K562 (cell line): Measurements from ENCODE around the gene FAM131C. TPM values are rescaled to one million over a fixed set of nuclear protein-coding genes. Genes with fewer than 3 reads are reported as not detected.

Experiments used
- ATAC-seq: fragments of 200-7000 bp; cut with Tn5 transposase; 3 replicates; pipeline ENCODE4 v1.9.1; 2020; ENCODE audit warnings: moderate library complexity
- BruUV-seq: library from RNA; stranded (reverse); fragments of 400-500 nt; replicated peaks from 2 replicates; lab custom pipeline; 2021; lab: Mats Ljungman, UMichigan
- CTCF ChIA-PET: fragments of 300-600 bp; formaldehyde crosslinking; extraction: SDS; loops from one replicate; lab custom pipeline; 2021; ENCODE audit warnings: low intra/inter-chr PET ratio; lab: Yijun Ruan, JAX
- POLR2A ChIA-PET: fragments of 300-600, 350-650 bp; sonication (Branson Sonifier 250); formaldehyde crosslinking; extraction: SDS; loops from one replicate; lab custom pipeline; 2021; ENCODE audit warnings: antibody characterized with exemption, inconsistent platforms; lab: Yijun Ruan, JAX
- DNase-seq, 4 experiments: peaks; one replicate each; pipeline versions ENCODE4 v3.0.0 to v3.0.0-alpha.2; 2011 to 2018; ENCODE audit warnings: low spot score in 3 of 4, mixed read lengths in 3 of 4; ENCODE audit errors: extremely low read depth in 1 of 4
- FAIRE-seq: peaks from 2 replicates; lab custom pipeline; 2011; peaks lifted over from hg19 to GRCh38; lab: Jason Lieb, UNC
- H2AFZ ChIP-seq: 2 replicates; pipeline ENCODE4 v1.6.0; 2011; ENCODE audit warnings: low read depth, low read length, control low read depth, inconsistent platforms
- H3K27ac ChIP-seq: fragments of 200-600 bp; 3 replicates; pipeline ENCODE4 v1.8.0; 2011; ENCODE audit warnings: low read depth, mild to moderate bottlenecking, control low read depth, inconsistent platforms, low read length, moderate library complexity, mixed read lengths; ENCODE audit errors: extremely low read depth
- H3K27me3 ChIP-seq, 2 experiments: fragments of 300-600 bp in 1 of 2; 2 replicates in 1 of 2; 3 replicates in 1 of 2; pipeline versions ENCODE4 v1.6.0 to v1.8.0; 2011; ENCODE audit warnings: inconsistent platforms in 2 of 2, low read length in 2 of 2, mild to moderate bottlenecking in 1 of 2, mixed read lengths in 1 of 2, moderate library complexity in 1 of 2; ENCODE audit not compliant: control insufficient read depth in 2 of 2, insufficient read depth in 2 of 2
- H3K36me3 ChIP-seq: fragments of 300-600 bp; 3 replicates; pipeline ENCODE4 v1.8.0; 2011; ENCODE audit warnings: mild to moderate bottlenecking, low read length, inconsistent platforms; ENCODE audit not compliant: control insufficient read depth, insufficient read depth
- H3K4me1 ChIP-seq, 2 experiments: fragments of 200-600 bp in 1 of 2; replicated peaks in 1 of 2; 2 replicates in 1 of 2; 3 replicates in 1 of 2; pipeline versions ENCODE4 v1.5.1 to v1.8.0; 2011; ENCODE audit warnings: inconsistent platforms in 2 of 2, low read length in 2 of 2, mild to moderate bottlenecking in 1 of 2, mixed read lengths in 1 of 2, moderate library complexity in 1 of 2; ENCODE audit not compliant: control insufficient read depth in 2 of 2, insufficient read depth in 2 of 2
- H3K4me2 ChIP-seq: 2 replicates; pipeline ENCODE4 v1.6.1; 2011; ENCODE audit warnings: low read length, control low read depth, inconsistent platforms, mixed read lengths; ENCODE audit not compliant: insufficient read depth
- H3K4me3 ChIP-seq: fragments of 200-600 bp; sonication (generic), shearing (Covaris generic); 2 replicates; pipeline ENCODE4 v1.5.1; 2016; ENCODE audit warnings: control low read depth, inconsistent platforms
- H3K79me2 ChIP-seq: fragments of 200-600 bp; 3 replicates; pipeline ENCODE4 v1.8.0; 2011; ENCODE audit warnings: low read length, inconsistent platforms; ENCODE audit not compliant: control insufficient read depth, insufficient read depth
- H3K9ac ChIP-seq, 2 experiments: 2 replicates each; pipeline versions ENCODE4 v1.6.0 to v1.6.1; 2011; ENCODE audit warnings: low read depth in 2 of 2, low read length in 2 of 2, control low read depth in 1 of 2, inconsistent platforms in 1 of 2, mild to moderate bottlenecking in 1 of 2, mixed read lengths in 1 of 2; ENCODE audit not compliant: insufficient read depth in 1 of 2
- H3K9me1 ChIP-seq: one replicate; pipeline ENCODE4 v1.6.0; 2011; ENCODE audit warnings: inconsistent platforms, mild to moderate bottlenecking, low read length, moderate library complexity; ENCODE audit not compliant: control insufficient read depth, insufficient read depth
- H3K9me3 ChIP-seq: replicated peaks from 2 replicates; pipeline ENCODE4 v1.5.1; 2011; ENCODE audit warnings: low read depth, low read length, inconsistent platforms; ENCODE audit not compliant: control insufficient read depth, insufficient read depth
- H4K20me1 ChIP-seq: replicated peaks from 2 replicates; pipeline ENCODE4 v1.6.1; 2011; ENCODE audit warnings: low read length, inconsistent platforms, mixed read lengths; ENCODE audit not compliant: control insufficient read depth, insufficient read depth
- ADNP ChIP-seq: fragments of 200-800 bp; sonication (Bioruptor generic); IDR thresholded peaks from 2 replicates; pipeline ENCODE4 v1.6.1; 2016; ENCODE audit warnings: missing genetic modification characterization, missing compliant biosample characterization
- BCOR ChIP-seq: fragments of 450-650 bp; IDR thresholded peaks from 2 replicates; pipeline ENCODE4 v1.6.1; 2016
- CBX1 ChIP-seq: sonication (generic); IDR thresholded peaks from 2 replicates; pipeline ENCODE4 v1.6.1; 2016; ENCODE audit warnings: antibody characterized with exemption, low read depth, mild to moderate bottlenecking
- CBX3 ChIP-seq, 2 experiments: IDR thresholded peaks; 1 replicate in 1 of 2; 2 replicates in 1 of 2; pipeline ENCODE4 v1.6.1; 2012; ENCODE audit warnings: inconsistent platforms in 2 of 2, low read length in 2 of 2, borderline replicate concordance in 1 of 2, control low read depth in 1 of 2
- CHD4 ChIP-seq: fragments of 200-600 bp; sonication (generic); IDR thresholded peaks from 3 replicates; pipeline ENCODE4 v1.6.1; 2012; ENCODE audit warnings: low read depth, mild to moderate bottlenecking, mixed read lengths, low read length, inconsistent platforms; ENCODE audit not compliant: insufficient read depth, insufficient replicate concordance, poor library complexity, severe bottlenecking
- ESRRA ChIP-seq: fragments of 450-650 bp; IDR thresholded peaks from 2 replicates; pipeline ENCODE4 v1.6.1; 2014; ENCODE audit warnings: low read depth, mild to moderate bottlenecking, moderate library complexity, borderline replicate concordance
- KDM1A ChIP-seq, 2 experiments: fragments of 450-650 bp; IDR thresholded peaks; 2 replicates each; pipeline ENCODE4 v1.6.1; 2016; ENCODE audit warnings: mild to moderate bottlenecking in 2 of 2
- L3MBTL2 ChIP-seq: fragments of 450-650 bp; IDR thresholded peaks from 2 replicates; pipeline ENCODE4 v1.6.1; 2016; ENCODE audit warnings: mild to moderate bottlenecking, moderate library complexity
- MCM7 ChIP-seq, 2 experiments: fragments of 450-650 bp; IDR thresholded peaks; 2 replicates each; pipeline ENCODE4 v1.6.1; 2016 to 2018
- NELFE ChIP-seq: IDR thresholded peaks from 2 replicates; pipeline ENCODE4 v1.6.1; 2011; ENCODE audit warnings: mild to moderate bottlenecking; ENCODE audit not compliant: insufficient read depth, insufficient read length
- NFIC ChIP-seq: fragments of 450-650 bp; IDR thresholded peaks from 2 replicates; pipeline ENCODE4 v1.6.1; 2017; ENCODE audit warnings: mild to moderate bottlenecking, inconsistent platforms
- PPARD ChIP-seq: fragments of 250-450 bp; sonication (Bioruptor Pico); IDR thresholded peaks from 2 replicates; pipeline ENCODE4 v1.8.0; 2022; ENCODE audit warnings: inconsistent platforms, mild to moderate bottlenecking, moderate library complexity
- PTBP1 ChIP-seq: fragments of 200-400 bp; formaldehyde crosslinking; IDR thresholded peaks from 2 replicates; pipeline ENCODE4 v1.6.1; 2017; ENCODE audit warnings: low read depth, low read length
- PTTG1 ChIP-seq: fragments of 450-650 bp; IDR thresholded peaks from 2 replicates; pipeline ENCODE4 v1.6.1; 2016; ENCODE audit warnings: low read depth, mild to moderate bottlenecking, missing genetic modification characterization, missing compliant biosample characterization
- RBM15 ChIP-seq: fragments of 200-400 bp; formaldehyde crosslinking; IDR thresholded peaks from 2 replicates; pipeline ENCODE4 v1.6.1; 2018; ENCODE audit warnings: mild to moderate bottlenecking, low read length, moderate library complexity; ENCODE audit not compliant: insufficient read depth
- RBM25 ChIP-seq: fragments of 200-400 bp; formaldehyde crosslinking; IDR thresholded peaks from 2 replicates; pipeline ENCODE4 v1.6.1; 2018; ENCODE audit warnings: low read length, low read depth, moderate library complexity; ENCODE audit not compliant: severe bottlenecking
- RCOR1 ChIP-seq, 2 experiments: IDR thresholded peaks; 2 replicates each; pipeline ENCODE4 v1.6.1; 2012; ENCODE audit warnings: low read depth in 2 of 2, low read length in 2 of 2, borderline replicate concordance in 1 of 2, improper control_type of control experiment in 1 of 2
- SMARCA5 ChIP-seq: fragments of 450-650 bp; IDR thresholded peaks from 2 replicates; pipeline ENCODE4 v1.6.1; 2016
- WGBS: fragments of 100-300 bp; shearing (Covaris generic); methylation state at CpG from one replicate; pipeline ENCODE4 v1.1.6; 2016; ENCODE audit warnings: low coverage, mixed read lengths; ENCODE audit not compliant: insufficient coverage; ENCODE audit errors: missing lambda C conversion rate; 5-methylcytosine and 5-hydroxymethylcytosine counted together
- in situ Hi-C: fragments of 300-500 bp; cut with MboI; formaldehyde crosslinking; loops from 4 replicates; pipeline ENCODE4 v1.15.0; 2018; ENCODE audit warnings: inconsistent platforms, mixed read lengths
- intact Hi-C: fragments of 100-400 bp; cut with micrococcal nuclease; formaldehyde crosslinking; loops from 2 replicates; pipeline ENCODE4 v1.14.2; 2022
- polyA plus RNA-seq, 8 experiments: library from polyadenylated mRNA; depleted of rRNA in 4 of 8; stranded (reverse) in 5 of 8; unstranded in 3 of 8; fragments of >200 nt; fragmentation: Nextera tagmentation in 2 of 8; fragmentation: Illumina TruSeq in 1 of 8; extraction: Ambion mirVana in 2 of 8; extraction: Trizol in 1 of 8; gene quantifications; 2 replicates each; pipeline versions ENCODE4 v1.2.1 to v1.2.3, GENCODE V29; 2011 to 2014; ENCODE audit warnings: inconsistent platforms in 1 of 8, missing spikeins in 1 of 8
- total RNA-seq, 7 experiments: library from RNA; depleted of rRNA in 6 of 7; stranded (reverse); fragments of >200 nt in 6 of 7; fragmentation: Illumina TruSeq in 2 of 7; extraction: Trizol in 2 of 7; gene quantifications; 2 replicates each; pipeline versions ENCODE4 v1.2.1 to v1.2.3, GENCODE V29; 2011 to 2021; ENCODE audit warnings: low replicate concordance in 1 of 7
- TF ChIP-seq, protein P1 (sequence below), 2 experiments: IDR thresholded peaks in 1 of 2; conservative IDR thresholded peaks in 1 of 2; 2 replicates each; pipeline ENCODE4 v1.6.1; 2016; ENCODE audit warnings: low read depth in 2 of 2, mild to moderate bottlenecking in 1 of 2, missing compliant biosample characterization in 1 of 2, missing genetic modification characterization in 1 of 2, moderate library complexity in 1 of 2

The FAM131C gene
- total and polyA plus RNA-seq, 9 of the 15 experiments (the other 6 are each of a cell fraction or from before 2014, with no cell fraction given) = 0.10 to 0.29 (median 0.16) TPM; not detected in 6

DNA sequence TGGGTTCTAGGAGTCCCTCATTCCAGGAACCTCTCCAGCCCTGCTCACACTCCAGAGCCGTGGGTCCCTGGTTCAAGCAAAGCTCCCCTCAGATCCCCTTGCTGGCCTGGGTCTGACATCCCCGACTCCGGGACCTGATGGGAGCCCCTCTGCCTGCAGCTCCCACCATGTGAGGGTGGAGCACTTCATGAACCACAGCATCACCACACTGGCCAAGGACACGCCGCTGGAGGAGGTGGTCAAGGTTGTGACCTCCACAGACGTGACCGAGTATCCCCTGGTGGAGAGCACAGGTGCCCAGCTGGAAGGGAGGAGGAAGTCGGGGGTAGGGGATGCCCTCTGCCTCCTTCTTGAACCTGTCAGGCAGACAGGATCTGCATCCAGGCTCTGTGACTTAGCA, 41.9 kb downstream of the FAM131C start (continued):
- TF ChIP-seq PPARD (CRISPR knock-in tag) (no peak), L3MBTL2 (no peak), PTTG1 (tag) (no peak)

DNA sequence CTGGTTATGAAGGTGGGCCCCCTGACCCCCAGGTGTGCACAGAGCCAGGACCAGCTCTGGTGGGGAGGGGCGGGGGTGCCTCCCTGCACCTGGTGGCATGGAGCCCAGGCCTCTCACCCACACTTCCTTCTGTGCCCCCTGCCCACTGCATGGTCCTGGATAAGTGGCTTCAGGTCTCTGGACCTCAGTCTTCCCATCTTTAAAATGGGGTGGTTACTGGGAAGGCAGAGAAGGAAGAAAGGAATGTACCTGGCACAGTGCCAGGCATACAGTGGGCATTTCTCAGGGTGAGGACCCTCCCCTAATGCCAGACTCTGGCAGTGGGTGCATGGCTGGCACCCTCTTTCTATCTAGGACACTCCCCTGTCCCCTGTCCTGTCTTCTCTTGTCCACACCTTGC, 44.2 kb downstream of the FAM131C start:
- 33% methylated on average over 1 of the region's 1 CpG for WGBS
- no TSS peak for BruUV-seq
- TF ChIP-seq SMARCA5 (peak; percentile 83), ESRRA (0 out of 2 replicates have a peak, but pooled peaks have one; percentile 27), NELFE (no peak), ADNP (tag) (peak; percentile 67), RCOR1 (IDR thresholded peaks at IDR 0.05; ENCODE audit: borderline replicate concordance in 1 of 2, low read depth in 2 of 2, low read length in 2 of 2) (peak in 1 of 2 experiments; percentile 48; a peak in 2 of 4 replicates), RBM15 (no peak), RBM25 (peak; percentile 88), NFIC (peak; percentile 98), PTBP1 (0 out of 2 replicates have a peak, but pooled peaks have one; percentile 76), KDM1A (IDR thresholded peaks at IDR 0.05) (peak; percentile 64 to 84), CBX1 (peak; percentile 67; the same call in 1 of the 2 replicates), CBX3 (IDR thresholded peaks at IDR 0.05; ENCODE audit: borderline replicate concordance in 1 of 2, low read length in 2 of 2) (0 out of 3 replicates have a peak, but pooled peaks of 1 of the 2 experiments have one; percentile 28), MCM7 (IDR thresholded peaks at IDR 0.05) (no peak), BCOR (peak; percentile 92), CHD4 (peak; percentile 51)
- TF ChIP-seq, protein P1, sequence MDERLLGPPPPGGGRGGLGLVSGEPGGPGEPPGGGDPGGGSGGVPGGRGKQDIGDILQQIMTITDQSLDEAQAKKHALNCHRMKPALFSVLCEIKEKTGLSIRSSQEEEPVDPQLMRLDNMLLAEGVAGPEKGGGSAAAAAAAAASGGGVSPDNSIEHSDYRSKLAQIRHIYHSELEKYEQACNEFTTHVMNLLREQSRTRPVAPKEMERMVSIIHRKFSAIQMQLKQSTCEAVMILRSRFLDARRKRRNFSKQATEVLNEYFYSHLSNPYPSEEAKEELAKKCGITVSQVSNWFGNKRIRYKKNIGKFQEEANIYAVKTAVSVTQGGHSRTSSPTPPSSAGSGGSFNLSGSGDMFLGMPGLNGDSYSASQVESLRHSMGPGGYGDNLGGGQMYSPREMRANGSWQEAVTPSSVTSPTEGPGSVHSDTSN (CRISPR knock-in tag; IDR thresholded peaks at IDR 0.05; ENCODE audit: low read depth) = 0 out of 2 replicates have a peak, but pooled peaks have one; percentile 8
- TF ChIP-seq, protein P1 (tag; conservative IDR thresholded peaks at IDR 0.05; ENCODE audit: low read depth) = no peak

More for the DNA sequence above, 44.2 kb downstream of the FAM131C start:
- H4K20me1 ChIP-seq = no peaks in the 10 kb centered on the region
- POLR2A ChIA-PET = no interaction called here
- intact Hi-C loops (no loop called here), in situ Hi-C loops (no loop called here)
- CTCF ChIA-PET = no interaction called here
- no peaks in the 10 kb centered on the region for H3K9me1 ChIP-seq
- no peak overlapping the region for H3K27ac ChIP-seq
- H3K79me2 ChIP-seq = no peaks in the 10 kb centered on the region
- H3K9me3 ChIP-seq = no peaks in the 10 kb centered on the region
- peaks cover 12 to 52% of the 10 kb centered on the region in 2 experiments; a peak in 4 of 5 replicates for H3K4me1 ChIP-seq
- no peak overlapping the region for H2AFZ ChIP-seq
- no peak overlapping the region for H3K4me2 ChIP-seq
- H3K4me3 ChIP-seq = no peak overlapping the region
- H3K36me3 ChIP-seq = no peaks in the 10 kb centered on the region
- H3K27me3 ChIP-seq = peaks cover 0 to 9% of the 10 kb centered on the region in 2 experiments; a peak in 1 of 5 replicates
- no peak overlapping the region for H3K9ac ChIP-seq
- FAIRE-seq = no peak
- ATAC-seq = no peak
- DNase-seq = no peak
